OCI-LY7 (cell line): Measurements from ENCODE around the gene SNX6. TPM values are rescaled to one million over a fixed set of nuclear protein-coding genes. Genes with fewer than 3 reads are reported as not detected.

Experiments
- BruUV-seq: library from RNA; stranded (reverse); fragments of 400-500 nt; replicated peaks from 2 replicates; lab custom pipeline; 2021; lab: Mats Ljungman, UMichigan
- CTCF ChIA-PET: fragments of 300-600 bp; sonication (Branson Sonifier 250); formaldehyde crosslinking; loops from one replicate; lab custom pipeline; 2022; ENCODE audit warnings: antibody characterized with exemption; ENCODE audit not compliant: unreplicated experiment; lab: Charles Lee
- POLR2A ChIA-PET: fragments of 300-600 bp; sonication (Branson Sonifier 250); formaldehyde crosslinking; loops from one replicate; lab custom pipeline; 2022; ENCODE audit warnings: antibody characterized with exemption; lab: Charles Lee
- DNase-seq: peaks from one replicate; pipeline ENCODE4 v3.0.0-alpha.2; 2015; ENCODE audit warnings: low spot score
- H2AFZ ChIP-seq: fragments of 200-600 bp; sonication (generic), shearing (Covaris generic); 2 replicates; pipeline ENCODE4 v1.6.1; 2014; ENCODE audit warnings: mild to moderate bottlenecking, antibody characterized with exemption, low read length, moderate library complexity
- H3K27ac ChIP-seq: fragments of 200-600 bp; sonication (generic); 2 replicates; pipeline ENCODE4 v1.5.1; 2014; ENCODE audit warnings: mixed run types, low read depth, mild to moderate bottlenecking, moderate library complexity, low read length, inconsistent platforms; ENCODE audit not compliant: poor library complexity, severe bottlenecking
- H3K36me3 ChIP-seq: fragments of 200-600 bp; sonication (generic); 2 replicates; pipeline ENCODE4 v1.6.1; 2014; ENCODE audit warnings: mild to moderate bottlenecking, antibody characterized with exemption, low read length, moderate library complexity, mixed read lengths; ENCODE audit not compliant: insufficient read depth
- H3K4me1 ChIP-seq: fragments of 200-600 bp; sonication (generic); 2 replicates; pipeline ENCODE4 v1.5.1; 2014; ENCODE audit warnings: mild to moderate bottlenecking, low read length; ENCODE audit not compliant: insufficient read depth, poor library complexity, severe bottlenecking
- H3K4me2 ChIP-seq: fragments of 200-600 bp; sonication (generic); 2 replicates; pipeline ENCODE4 v1.6.1; 2014; ENCODE audit warnings: mild to moderate bottlenecking, low read length
- H3K4me3 ChIP-seq: fragments of 200-600 bp; sonication (generic); 2 replicates; pipeline ENCODE4 v1.5.1; 2014; ENCODE audit warnings: mild to moderate bottlenecking, low read depth, low read length; ENCODE audit not compliant: poor library complexity, severe bottlenecking
- H3K79me2 ChIP-seq: fragments of 200-600 bp; sonication (generic); 2 replicates; pipeline ENCODE4 v1.6.1; 2016; ENCODE audit warnings: low read depth, mild to moderate bottlenecking, low read length, moderate library complexity, mixed read lengths; ENCODE audit not compliant: insufficient read depth
- H3K9me2 ChIP-seq: fragments of 200-600 bp; sonication (generic); 2 replicates; pipeline ENCODE4 v1.6.1; 2016; ENCODE audit warnings: mild to moderate bottlenecking, low read length, mixed read lengths; ENCODE audit not compliant: insufficient read depth
- H3K9me3 ChIP-seq: fragments of 200-600 bp; sonication (generic); 2 replicates; pipeline ENCODE4 v1.6.1; 2014; ENCODE audit warnings: mild to moderate bottlenecking, mixed run types, low read length, mixed read lengths
- H4K20me1 ChIP-seq: fragments of 200-600 bp; sonication (generic); 2 replicates; pipeline ENCODE4 v1.6.1; 2014; ENCODE audit warnings: mild to moderate bottlenecking, antibody characterized with exemption, low read length, moderate library complexity, mixed read lengths; ENCODE audit not compliant: insufficient read depth
- EZH2phosphoT487 ChIP-seq: fragments of 200-600 bp; sonication (generic); IDR thresholded peaks from 2 replicates; pipeline ENCODE4 v1.6.1; 2018; ENCODE audit warnings: low read depth, borderline replicate concordance, mild to moderate bottlenecking, mixed run types, antibody characterized with exemption, low read length, moderate library complexity, mixed read lengths
- intact Hi-C: fragments of 100-400 bp; cut with micrococcal nuclease; formaldehyde crosslinking; loops from one replicate; pipeline ENCODE4 v1.10.0; 2022; ENCODE audit not compliant: unreplicated experiment
- total RNA-seq, 2 experiments: library from RNA; depleted of rRNA in 1 of 2; stranded (reverse); fragments of >200 nt in 1 of 2; shearing (Covaris generic) in 1 of 2; gene quantifications; 2 replicates each; pipeline ENCODE4 v1.2.3, GENCODE V29; 2014 to 2022
- TF ChIP-seq, protein P1 (sequence below): fragments of 200-600 bp; sonication (generic); conservative IDR thresholded peaks from 2 replicates; pipeline ENCODE4 v1.5.1; 2014; ENCODE audit warnings: mild to moderate bottlenecking, antibody characterized with exemption, low read length, moderate library complexity, mixed read lengths

SNX6 gene
- total RNA-seq, 2 experiments from 2014 or later, result 33.4 to 57.6 TPM

DNA sequence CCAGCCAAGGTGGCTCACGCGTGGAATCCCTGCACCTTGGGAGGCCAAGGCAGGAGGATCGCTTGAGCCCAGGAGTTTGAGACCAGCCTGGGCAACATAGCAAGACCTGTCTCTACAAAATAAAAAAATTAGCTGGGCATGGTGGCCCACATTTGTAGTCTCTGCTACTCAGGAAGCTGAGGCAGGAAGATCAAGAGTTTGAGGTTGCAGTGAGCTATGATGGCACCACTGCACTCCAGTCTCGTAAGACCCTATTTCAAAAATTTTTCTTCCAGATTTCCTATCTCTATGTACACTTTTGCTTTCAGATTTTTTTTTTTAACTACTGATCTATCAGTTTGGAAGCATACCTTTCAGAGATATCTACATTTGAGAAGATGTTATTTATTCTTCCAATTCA, 15.3 kb downstream of the SNX6 start:
- DNase-seq, result no peak
- H3K79me2 ChIP-seq, result no peaks in the 10 kb centered on the region
- no peaks in the 10 kb centered on the region for H3K4me1 ChIP-seq
- no peak overlapping the region for H2AFZ ChIP-seq
- no peak overlapping the region for H3K27ac ChIP-seq
- ChIA-PET CTCF (no interaction called here), POLR2A (interaction anchor here (0.5 kb wide), 1 partner anchor 807 kb away, joined by 3 read pairs; no protein-coding TSS in a partner anchor)
- no TSS peak for BruUV-seq
- H3K9me3 ChIP-seq, result no peaks in the 10 kb centered on the region
- H3K36me3 ChIP-seq, result peaks cover 52% of the 10 kb centered on the region
- intact Hi-C loops, result no loop called here
- H3K9me2 ChIP-seq, result no peaks in the 10 kb centered on the region
- H3K4me2 ChIP-seq, result no peak overlapping the region
- no peaks in the 10 kb centered on the region for H4K20me1 ChIP-seq
- no peak overlapping the region for H3K4me3 ChIP-seq
- TF ChIP-seq EZH2phosphoT487, result no peak
- TF ChIP-seq, protein P1, sequence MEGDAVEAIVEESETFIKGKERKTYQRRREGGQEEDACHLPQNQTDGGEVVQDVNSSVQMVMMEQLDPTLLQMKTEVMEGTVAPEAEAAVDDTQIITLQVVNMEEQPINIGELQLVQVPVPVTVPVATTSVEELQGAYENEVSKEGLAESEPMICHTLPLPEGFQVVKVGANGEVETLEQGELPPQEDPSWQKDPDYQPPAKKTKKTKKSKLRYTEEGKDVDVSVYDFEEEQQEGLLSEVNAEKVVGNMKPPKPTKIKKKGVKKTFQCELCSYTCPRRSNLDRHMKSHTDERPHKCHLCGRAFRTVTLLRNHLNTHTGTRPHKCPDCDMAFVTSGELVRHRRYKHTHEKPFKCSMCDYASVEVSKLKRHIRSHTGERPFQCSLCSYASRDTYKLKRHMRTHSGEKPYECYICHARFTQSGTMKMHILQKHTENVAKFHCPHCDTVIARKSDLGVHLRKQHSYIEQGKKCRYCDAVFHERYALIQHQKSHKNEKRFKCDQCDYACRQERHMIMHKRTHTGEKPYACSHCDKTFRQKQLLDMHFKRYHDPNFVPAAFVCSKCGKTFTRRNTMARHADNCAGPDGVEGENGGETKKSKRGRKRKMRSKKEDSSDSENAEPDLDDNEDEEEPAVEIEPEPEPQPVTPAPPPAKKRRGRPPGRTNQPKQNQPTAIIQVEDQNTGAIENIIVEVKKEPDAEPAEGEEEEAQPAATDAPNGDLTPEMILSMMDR, result no peak

DNA sequence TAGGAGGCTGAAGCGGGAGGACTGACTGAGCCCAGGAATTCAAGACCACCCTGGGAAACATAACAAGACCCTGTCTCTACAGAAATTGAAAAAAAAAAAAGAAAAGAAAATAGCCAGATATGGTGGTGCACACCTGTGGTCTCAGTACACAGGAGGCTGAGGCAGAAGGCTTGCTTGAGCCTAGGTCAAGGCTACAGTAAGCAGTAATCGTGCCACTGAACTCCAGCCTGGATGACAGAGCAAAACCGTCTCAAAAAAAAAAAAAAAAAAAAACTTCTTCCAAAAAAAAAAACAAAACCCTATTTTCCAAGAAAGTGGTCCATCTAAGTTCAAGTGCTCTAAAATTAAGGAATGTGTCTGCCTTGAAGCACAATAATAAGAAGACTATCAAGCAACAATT, 19.8 kb downstream of the SNX6 start:
- CTCF ChIA-PET, result no interaction called here

DNA sequence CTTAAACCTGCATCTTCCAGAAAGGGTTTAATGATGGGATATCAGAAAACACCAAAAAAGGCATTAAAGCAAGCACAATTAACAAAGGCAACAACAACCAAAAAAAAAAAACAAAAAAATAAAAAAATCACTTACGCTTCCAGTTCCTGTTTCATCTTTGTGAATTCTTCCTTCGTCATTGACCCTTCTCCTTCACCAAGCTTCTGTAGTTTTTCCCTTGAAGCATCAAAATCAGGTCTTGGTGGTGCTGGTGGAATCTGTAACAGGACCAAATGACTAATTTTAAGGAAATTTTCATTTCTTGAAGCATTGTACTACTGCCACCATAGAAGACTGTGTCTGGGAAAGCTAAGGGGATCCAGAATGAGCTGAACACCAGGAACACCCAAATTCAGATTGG, 24.5 kb downstream of the SNX6 start:
- no peak overlapping the region for H2AFZ ChIP-seq
- peaks cover 90% of the 10 kb centered on the region for H3K36me3 ChIP-seq
- POLR2A ChIA-PET, result interaction anchor here (0.7 kb wide), 1 partner anchor 12 kb away, joined by 3 read pairs; no protein-coding TSS in a partner anchor

More for the DNA sequence above, 19.8 kb downstream of the SNX6 start:
- DNase-seq, result no peak
- intact Hi-C loops, result no loop called here
- Histone ChIP-seq H3K4me3 (no peak overlapping the region), H3K9me3 (no peaks in the 10 kb centered on the region), H3K4me1 (no peaks in the 10 kb centered on the region), H3K36me3 (peaks cover 60% of the 10 kb centered on the region), H4K20me1 (no peaks in the 10 kb centered on the region), H3K9me2 (no peaks in the 10 kb centered on the region), H2AFZ (no peak overlapping the region), H3K79me2 (no peaks in the 10 kb centered on the region), H3K27ac (no peak overlapping the region), H3K4me2 (no peak overlapping the region)
- POLR2A ChIA-PET, result interaction anchor here (0.8 kb wide), 1 partner anchor 153 kb away, joined by 3 read pairs; no protein-coding TSS in a partner anchor
- TF ChIP-seq, protein P1, result no peak
- TF ChIP-seq EZH2phosphoT487, result no peak
- BruUV-seq, result no TSS peak

More for the DNA sequence above, 24.5 kb downstream of the SNX6 start:
- H3K79me2 ChIP-seq, result no peaks in the 10 kb centered on the region
- no peak overlapping the region for H3K4me2 ChIP-seq
- no peaks in the 10 kb centered on the region for H3K4me1 ChIP-seq
- BruUV-seq, result no TSS peak
- intact Hi-C loops, result no loop called here
- no peaks in the 10 kb centered on the region for H4K20me1 ChIP-seq
- H3K9me2 ChIP-seq, result no peaks in the 10 kb centered on the region
- H3K9me3 ChIP-seq, result no peaks in the 10 kb centered on the region
- H3K27ac ChIP-seq, result no peak overlapping the region
- CTCF ChIA-PET, result no interaction called here
- DNase-seq, result no peak
- H3K4me3 ChIP-seq, result no peak overlapping the region
- TF ChIP-seq, protein P1, result no peak
- TF ChIP-seq EZH2phosphoT487, result no peak
